H9 (cell line): ENCODE measurements around the gene PPCDC. TPM values are rescaled to one million over a fixed set of nuclear protein-coding genes. Genes with fewer than 3 reads are reported as not detected.

ENCODE experiments used
- DNase-seq: peaks from one replicate; pipeline ENCODE4 v3.0.0-alpha.2; 2017
- H2AFZ ChIP-seq: one replicate; pipeline ENCODE4 v1.6.1; 2013; ENCODE audit warnings: mild to moderate bottlenecking, low read length, control low read depth, moderate library complexity
- H2AK5ac ChIP-seq: 2 replicates; pipeline ENCODE4 v1.6.1; 2013; ENCODE audit warnings: low read length, control low read depth, mixed read lengths; ENCODE audit not compliant: insufficient read length
- H2BK120ac ChIP-seq: one replicate; pipeline ENCODE4 v1.6.1; 2013; ENCODE audit warnings: low read depth, mild to moderate bottlenecking, low read length, control low read depth, inconsistent platforms; ENCODE audit not compliant: poor library complexity, severe bottlenecking
- H2BK12ac ChIP-seq: 2 replicates; pipeline ENCODE4 v1.6.1; 2013; ENCODE audit warnings: low read length, control low read depth, mixed read lengths, low read depth; ENCODE audit not compliant: insufficient read length
- H2BK15ac ChIP-seq: 2 replicates; pipeline ENCODE4 v1.6.1; 2013; ENCODE audit warnings: low read depth, low read length, control low read depth
- H2BK20ac ChIP-seq: one replicate; pipeline ENCODE4 v1.6.1; 2013; ENCODE audit warnings: low read depth, mild to moderate bottlenecking, low read length, control low read depth, inconsistent platforms; ENCODE audit not compliant: poor library complexity, severe bottlenecking
- H2BK5ac ChIP-seq: 2 replicates; pipeline ENCODE4 v1.6.1; 2013; ENCODE audit warnings: low read length, control low read depth, mixed read lengths; ENCODE audit not compliant: insufficient read length
- H3K14ac ChIP-seq: 2 replicates; pipeline ENCODE4 v1.6.1; 2013; ENCODE audit warnings: low read length, control low read depth; ENCODE audit not compliant: insufficient read depth
- H3K18ac ChIP-seq: 2 replicates; pipeline ENCODE4 v1.6.1; 2013; ENCODE audit warnings: low read depth, mild to moderate bottlenecking, mixed read lengths, low read length, control low read depth; ENCODE audit not compliant: insufficient read length
- H3K23ac ChIP-seq: 2 replicates; pipeline ENCODE4 v1.6.1; 2013; ENCODE audit warnings: low read length, control low read depth, mixed read lengths, low read depth; ENCODE audit not compliant: insufficient read length
- H3K23me2 ChIP-seq: 2 replicates; pipeline ENCODE4 v1.6.1; 2013; ENCODE audit warnings: low read depth, mild to moderate bottlenecking, mixed read lengths, low read length, control low read depth; ENCODE audit not compliant: insufficient read length, poor library complexity, severe bottlenecking
- H3K27ac ChIP-seq: 2 replicates; pipeline ENCODE4 v1.5.1; 2013; ENCODE audit warnings: low read length, control low read depth, mixed read lengths, low read depth; ENCODE audit not compliant: insufficient read length
- H3K27me3 ChIP-seq: 2 replicates; pipeline ENCODE4 v1.6.1; 2013; ENCODE audit warnings: low read length, control low read depth, inconsistent platforms; ENCODE audit not compliant: insufficient read depth
- H3K4ac ChIP-seq: 2 replicates; pipeline ENCODE4 v1.6.1; 2013; ENCODE audit warnings: low read depth, mild to moderate bottlenecking, control low read depth, inconsistent platforms, low read length, moderate library complexity
- H3K4me1 ChIP-seq: 2 replicates; pipeline ENCODE4 v1.6.1; 2013; ENCODE audit warnings: low read length, control low read depth, inconsistent platforms; ENCODE audit not compliant: insufficient read depth
- H3K4me2 ChIP-seq: 2 replicates; pipeline ENCODE4 v1.6.1; 2013; ENCODE audit warnings: low read length, control low read depth, mixed read lengths; ENCODE audit not compliant: insufficient read length, insufficient read depth
- H3K56ac ChIP-seq: 2 replicates; pipeline ENCODE4 v1.6.1; 2013; ENCODE audit warnings: low read depth, mild to moderate bottlenecking, mixed read lengths, low read length, control low read depth; ENCODE audit not compliant: insufficient read length
- H3K79me1 ChIP-seq: 2 replicates; pipeline ENCODE4 v1.6.1; 2013; ENCODE audit warnings: low read depth, mild to moderate bottlenecking, moderate library complexity, low read length, control low read depth, inconsistent platforms; ENCODE audit not compliant: insufficient read depth, poor library complexity, severe bottlenecking
- H3K79me2 ChIP-seq: 2 replicates; pipeline ENCODE4 v1.6.1; 2013; ENCODE audit warnings: low read length, control low read depth, inconsistent platforms; ENCODE audit not compliant: insufficient read depth
- H3K9ac ChIP-seq: 2 replicates; pipeline ENCODE4 v1.6.1; 2013; ENCODE audit warnings: low read length, control low read depth, mixed read lengths; ENCODE audit not compliant: insufficient read length; ENCODE audit errors: extremely low read depth
- H3K9me3 ChIP-seq: one replicate; pipeline ENCODE4 v1.6.1; 2013; ENCODE audit warnings: low read depth, low read length, inconsistent platforms; ENCODE audit not compliant: control insufficient read depth
- H3T11ph ChIP-seq: one replicate; pipeline ENCODE4 v1.6.1; 2013; ENCODE audit warnings: mild to moderate bottlenecking, low read length, control low read depth, inconsistent platforms
- H4K20me1 ChIP-seq: one replicate; pipeline ENCODE4 v1.6.1; 2013; ENCODE audit not compliant: control insufficient read depth, insufficient read length, insufficient read depth
- H4K5ac ChIP-seq: 2 replicates; pipeline ENCODE4 v1.6.1; 2013; ENCODE audit warnings: low read depth, mild to moderate bottlenecking, mixed read lengths, low read length, control low read depth; ENCODE audit not compliant: insufficient read length
- H4K8ac ChIP-seq: replicated peaks from 2 replicates; pipeline ENCODE4 v1.6.1; 2013; ENCODE audit warnings: low read length, control low read depth, mixed read lengths, low read depth; ENCODE audit not compliant: insufficient read length
- H4K91ac ChIP-seq: 2 replicates; pipeline ENCODE4 v1.6.1; 2013; ENCODE audit warnings: low read depth, mild to moderate bottlenecking, moderate library complexity, mixed read lengths, low read length, control low read depth; ENCODE audit not compliant: insufficient read length
- H3K27ac Mint-ChIP-seq, 3 experiments: 2 replicates in 2 of 3; 3 replicates in 1 of 3; pipeline ENCODE4 v1.8.0; 2020 to 2021; ENCODE audit warnings: mixed read lengths in 3 of 3, mild to moderate bottlenecking in 1 of 3, moderate library complexity in 1 of 3
- H3K27me3 Mint-ChIP-seq: 2 replicates; pipeline ENCODE4 v1.8.0; 2021; ENCODE audit warnings: low read depth, mild to moderate bottlenecking, moderate library complexity, mixed read lengths
- H3K36me3 Mint-ChIP-seq, 3 experiments: 2 replicates in 2 of 3; 3 replicates in 1 of 3; pipeline ENCODE4 v1.8.0; 2020 to 2021; ENCODE audit warnings: low read depth in 3 of 3, mixed read lengths in 3 of 3; ENCODE audit not compliant: insufficient read depth in 1 of 3
- H3K4me1 Mint-ChIP-seq, 2 experiments: 2 replicates each; pipeline ENCODE4 v1.8.0; 2020; ENCODE audit warnings: mixed read lengths in 2 of 2
- H3K4me3 Mint-ChIP-seq, 2 experiments: 2 replicates in 1 of 2; 3 replicates in 1 of 2; pipeline ENCODE4 v1.8.0; 2020 to 2021; ENCODE audit warnings: mild to moderate bottlenecking in 2 of 2, mixed read lengths in 2 of 2, moderate library complexity in 1 of 2
- H3K9me3 Mint-ChIP-seq, 2 experiments: 2 replicates in 1 of 2; 3 replicates in 1 of 2; pipeline ENCODE4 v1.8.0; 2020; ENCODE audit warnings: mild to moderate bottlenecking in 2 of 2, mixed read lengths in 2 of 2, moderate library complexity in 1 of 2
- CTCF ChIP-seq: fragments of 200-600 bp; sonication (generic); conservative IDR thresholded peaks from 3 replicates; pipeline ENCODE4 v1.8.0; 2021; ENCODE audit warnings: antibody characterized with exemption, mild to moderate bottlenecking
- WGBS: extraction: QIAGEN DNeasy Blood & Tissue Kit; methylation state at CpG from one replicate; pipeline ENCODE4 v1.1.7; 2013; ENCODE audit warnings: missing lambda C conversion rate, low lambda C conversion rate, mixed read lengths; ENCODE audit not compliant: insufficient read length; ENCODE audit errors: extremely low coverage; 5-methylcytosine and 5-hydroxymethylcytosine counted together
- total RNA-seq: library from RNA; stranded (reverse); gene quantifications from 2 replicates; pipeline ENCODE4 v1.2.1, GENCODE V29; 2021

PPCDC gene
- total RNA-seq, 1 experiment from 2014 or later: 17.6 TPM

GRCh38 chr15:75049392-75049791, 26.0 kb downstream of the PPCDC start:
- H3K36me3 Mint-ChIP-seq: peaks cover 12 to 25% (median 22%) of the 10 kb centered on the region in 3 experiments; a peak in 6 of 7 replicates

More at GRCh38 chr15:75049392-75049791, 26.0 kb downstream of the PPCDC start:
- no peak overlapping the region for H2BK120ac ChIP-seq
- H3T11ph ChIP-seq: no peak overlapping the region
- H3K27ac ChIP-seq: no peak overlapping the region
- Mint-ChIP-seq H3K9me3 (no peaks in the 10 kb centered on the region), H3K4me1 (peaks cover 3 to 12% of the 10 kb centered on the region in 2 experiments), H3K27me3 (no peaks in the 10 kb centered on the region), H3K27ac (no peak overlapping the region; a peak in 1 of 7 replicates), H3K4me3 (no peak overlapping the region)
- H3K79me1 ChIP-seq: no peaks in the 10 kb centered on the region
- H4K5ac ChIP-seq: no peak overlapping the region
- no peak for TF ChIP-seq CTCF
- no peak for DNase-seq
- H3K4ac ChIP-seq: no peak overlapping the region
- no peak overlapping the region for H3K18ac ChIP-seq
- H2BK20ac ChIP-seq: no peak overlapping the region
- no peak overlapping the region for H4K8ac ChIP-seq
- no CpG with 5 or more reads among the region's 11 CpGs for WGBS
- H2AK5ac ChIP-seq: no peak overlapping the region
- no peak overlapping the region for H3K14ac ChIP-seq
- H3K9ac ChIP-seq: no peak overlapping the region
- H2AFZ ChIP-seq: no peak overlapping the region
- H2BK12ac ChIP-seq: no peak overlapping the region
- H2BK15ac ChIP-seq: no peak overlapping the region
- no peaks in the 10 kb centered on the region for H3K27me3 ChIP-seq
- H4K20me1 ChIP-seq: no peaks in the 10 kb centered on the region
- H2BK5ac ChIP-seq: no peak overlapping the region
- no peak overlapping the region for H4K91ac ChIP-seq
- H3K56ac ChIP-seq: no peak overlapping the region
- no peak overlapping the region for H3K23ac ChIP-seq
- no peaks in the 10 kb centered on the region for H3K4me1 ChIP-seq
- H3K4me2 ChIP-seq: no peak overlapping the region
- H3K9me3 ChIP-seq: no peaks in the 10 kb centered on the region
- no peaks in the 10 kb centered on the region for H3K23me2 ChIP-seq
- no peaks in the 10 kb centered on the region for H3K79me2 ChIP-seq
